ENCODE measurements around the gene RTP3.

RTP3 gene

GRCh38 chr3:46504789-46505188 lies 7.0 kb downstream of the RTP3 start:
- Histone ChIP-seq H2AFZ (ENCODE audit: low read length) (no peak overlapping the region), H3K36me3 (replicated peaks; ENCODE audit: insufficient read depth, low read length) (no peaks in the 10 kb centered on the region), H3K4me3 (ENCODE audit: low read length) (no peak overlapping the region), H3K27ac (ENCODE audit: low read length) (no peak overlapping the region), H3F3A (ENCODE audit: insufficient read depth, low read length) (no peaks in the 10 kb centered on the region), H3K9me2 (replicated peaks; ENCODE audit: insufficient read depth, low read length) (no peaks in the 10 kb centered on the region), H3K9me3 (replicated peaks; ENCODE audit: insufficient read depth, low read length) (no peaks in the 10 kb centered on the region), H3K9ac (ENCODE audit: low read length) (no peak overlapping the region), H4K20me1 (ENCODE audit: insufficient read depth, low read length) (no peaks in the 10 kb centered on the region), H3K27me3 (replicated peaks; ENCODE audit: insufficient read depth, low read length) (no peaks in the 10 kb centered on the region), H3K4me2 (ENCODE audit: low read depth, low read length) (peak overlapping the region; percentile 5; the same call in 1 of the 2 replicates), H3K79me2 (ENCODE audit: low read length) (no peaks in the 10 kb centered on the region), H3K4me1 (ENCODE audit: low read length) (peaks cover 25% of the 10 kb centered on the region)
- peak; percentile 55 for DNase-seq
- TF ChIP-seq CTCF (IDR thresholded peaks at IDR 0.05; ENCODE audit: low read length) (no peak), EZH2 (optimal IDR thresholded peaks at IDR 0.05; ENCODE audit: low read depth, low read length) (no peak), EZH2phosphoT487 (IDR thresholded peaks at IDR 0.05; ENCODE audit: low read length) (no peak)

GRCh38 chr3:46505953-46506352 lies 8.2 kb downstream of the RTP3 start:
- peak overlapping the region; percentile 10; the same call in 1 of the 2 replicates for H3K27ac ChIP-seq (ENCODE audit: low read length)
- no peak overlapping the region for H3K4me3 ChIP-seq (ENCODE audit: low read length)
- no peak for TF ChIP-seq EZH2phosphoT487 (IDR thresholded peaks at IDR 0.05; ENCODE audit: low read length)
- no peak for TF ChIP-seq CTCF (IDR thresholded peaks at IDR 0.05; ENCODE audit: low read length)
- no peak for TF ChIP-seq EZH2 (optimal IDR thresholded peaks at IDR 0.05; ENCODE audit: low read depth, low read length)
- DNase-seq, result no peak
- H3K9me2 ChIP-seq (replicated peaks; ENCODE audit: insufficient read depth, low read length), result no peaks in the 10 kb centered on the region
- H3K9ac ChIP-seq (ENCODE audit: low read length), result no peak overlapping the region
- H4K20me1 ChIP-seq (ENCODE audit: insufficient read depth, low read length), result no peaks in the 10 kb centered on the region
- no peaks in the 10 kb centered on the region for H3F3A ChIP-seq (ENCODE audit: insufficient read depth, low read length)
- no peak overlapping the region for H3K4me2 ChIP-seq (ENCODE audit: low read depth, low read length)
- no peaks in the 10 kb centered on the region for H3K36me3 ChIP-seq (replicated peaks; ENCODE audit: insufficient read depth, low read length)
- no peaks in the 10 kb centered on the region for H3K27me3 ChIP-seq (replicated peaks; ENCODE audit: insufficient read depth, low read length)
- peaks cover 20% of the 10 kb centered on the region for H3K4me1 ChIP-seq (ENCODE audit: low read length)
- H2AFZ ChIP-seq (ENCODE audit: low read length), result no peak overlapping the region
- no peaks in the 10 kb centered on the region for H3K9me3 ChIP-seq (replicated peaks; ENCODE audit: insufficient read depth, low read length)
- no peaks in the 10 kb centered on the region for H3K79me2 ChIP-seq (ENCODE audit: low read length)

- Histone ChIP-seq H3K36me3 (replicated peaks; ENCODE audit: insufficient read depth, low read length) (no peaks in the 10 kb centered on the region), H3K4me3 (ENCODE audit: low read length) (no peak overlapping the region), H4K20me1 (ENCODE audit: insufficient read depth, low read length) (no peaks in the 10 kb centered on the region), H3K9me2 (replicated peaks; ENCODE audit: insufficient read depth, low read length) (no peaks in the 10 kb centered on the region), H3K9ac (ENCODE audit: low read length) (no peak overlapping the region), H3K27me3 (replicated peaks; ENCODE audit: insufficient read depth, low read length) (no peaks in the 10 kb centered on the region), H2AFZ (ENCODE audit: low read length) (no peak overlapping the region), H3K9me3 (replicated peaks; ENCODE audit: insufficient read depth, low read length) (no peaks in the 10 kb centered on the region), H3F3A (ENCODE audit: insufficient read depth, low read length) (no peaks in the 10 kb centered on the region), H3K27ac (ENCODE audit: low read length) (no peak overlapping the region), H3K4me2 (ENCODE audit: low read depth, low read length) (no peak overlapping the region), H3K79me2 (ENCODE audit: low read length) (no peaks in the 10 kb centered on the region), H3K4me1 (ENCODE audit: low read length) (peaks cover 17% of the 10 kb centered on the region)
- TF ChIP-seq EZH2phosphoT487 (IDR thresholded peaks at IDR 0.05; ENCODE audit: low read length) (no peak), CTCF (IDR thresholded peaks at IDR 0.05; ENCODE audit: low read length) (no peak), EZH2 (optimal IDR thresholded peaks at IDR 0.05; ENCODE audit: low read depth, low read length) (no peak)
- no peak for DNase-seq
These were observed 8.8 kb downstream of the RTP3 start for GRCh38 chr3:46506526-46506925.

All from MM.1S (cell line).